WTC11 (cell line): Measurements from ENCODE around the gene IFRD2. TPM values are rescaled to one million over a fixed set of nuclear protein-coding genes. Genes with fewer than 3 reads are reported as not detected.

Source experiments
- ATAC-seq: fragments of 200-7000 bp; cut with Tn5 transposase; 2 replicates; pipeline ENCODE4 v1.10.0; 2021; ENCODE audit warnings: mild to moderate bottlenecking, moderate library complexity
- CTCF ChIA-PET: fragments of 300-600 bp; sonication (Branson Sonifier 250); formaldehyde crosslinking; loops from one replicate; lab custom pipeline; 2021; ENCODE audit warnings: antibody characterized with exemption; lab: Charles Lee
- POLR2A ChIA-PET: fragments of 350-600 bp; sonication (Branson Sonifier 250); formaldehyde crosslinking; loops from one replicate; lab custom pipeline; 2021; ENCODE audit warnings: antibody characterized with exemption; lab: Charles Lee
- DNase-seq: peaks from one replicate; pipeline ENCODE4 v3.0.0; 2021; ENCODE audit warnings: low spot score
- H3K27ac Mint-ChIP-seq: 2 replicates; pipeline ENCODE4 v1.8.0; 2021; ENCODE audit warnings: mixed read lengths
- H3K27me3 Mint-ChIP-seq: 2 replicates; pipeline ENCODE4 v1.8.0; 2021; ENCODE audit warnings: low read depth, mild to moderate bottlenecking, moderate library complexity, mixed read lengths
- H3K36me3 Mint-ChIP-seq: 2 replicates; pipeline ENCODE4 v1.8.0; 2021; ENCODE audit warnings: mixed read lengths
- H3K4me1 Mint-ChIP-seq: 2 replicates; pipeline ENCODE4 v1.8.0; 2022; ENCODE audit warnings: mixed read lengths
- H3K4me3 Mint-ChIP-seq: 2 replicates; pipeline ENCODE4 v1.8.0; 2021; ENCODE audit warnings: mild to moderate bottlenecking, moderate library complexity, mixed read lengths
- H3K9me3 Mint-ChIP-seq: 2 replicates; pipeline ENCODE4 v1.8.0; 2021; ENCODE audit warnings: mixed read lengths
- CREB1 ChIP-seq: sonication (generic); formaldehyde crosslinking; IDR thresholded peaks from 2 replicates; pipeline ENCODE4 v1.8.0; 2023; ENCODE audit warnings: mild to moderate bottlenecking, missing genetic modification reagents
- ETV6 ChIP-seq: sonication (generic); formaldehyde crosslinking; IDR thresholded peaks from 2 replicates; pipeline ENCODE4 v1.8.1; 2022; ENCODE audit warnings: mild to moderate bottlenecking, missing genetic modification reagents
- FOXJ3 ChIP-seq: sonication (generic); formaldehyde crosslinking; IDR thresholded peaks from 2 replicates; pipeline ENCODE4 v1.9.0; 2021; ENCODE audit warnings: missing genetic modification reagents, mild to moderate bottlenecking, borderline replicate concordance
- GRHL2 ChIP-seq: fragments of 250-450 bp; sonication (Bioruptor Pico); IDR thresholded peaks from 2 replicates; pipeline ENCODE4 v1.8.0; 2022; ENCODE audit warnings: mild to moderate bottlenecking, moderate library complexity; ENCODE audit not compliant: insufficient replicate concordance, severe bottlenecking
- NFE2L1 ChIP-seq: sonication (generic); formaldehyde crosslinking; IDR thresholded peaks from 2 replicates; pipeline ENCODE4 v1.8.1; 2023; ENCODE audit warnings: missing genetic modification reagents
- SMAD3 ChIP-seq: sonication (generic); formaldehyde crosslinking; IDR thresholded peaks from 2 replicates; pipeline ENCODE4 v1.8.0; 2022; ENCODE audit warnings: missing genetic modification reagents, mild to moderate bottlenecking, borderline replicate concordance
- TP53 ChIP-seq: sonication (generic); formaldehyde crosslinking; IDR thresholded peaks from 2 replicates; pipeline ENCODE4 v1.8.1; 2023; ENCODE audit warnings: mild to moderate bottlenecking, missing genetic modification reagents
- ZNF425 ChIP-seq: fragments of 250-450 bp; sonication (Bioruptor Pico); conservative IDR thresholded peaks from 2 replicates; pipeline ENCODE4 v1.9.0; 2021; ENCODE audit warnings: mild to moderate bottlenecking
- total RNA-seq: library from RNA; stranded (reverse); gene quantifications from 3 replicates; pipeline ENCODE4 v1.2.3, GENCODE V29; 2021
- TF ChIP-seq, protein P1 (sequence below): sonication (generic); formaldehyde crosslinking; IDR thresholded peaks from 2 replicates; pipeline ENCODE4 v1.8.0; 2023; ENCODE audit warnings: mild to moderate bottlenecking, missing genetic modification reagents
- TF ChIP-seq, protein P2 (sequence below): sonication (generic); formaldehyde crosslinking; IDR thresholded peaks from 2 replicates; pipeline ENCODE4 v1.8.0; 2023; ENCODE audit warnings: missing genetic modification reagents, mild to moderate bottlenecking, borderline replicate concordance
- TF ChIP-seq, protein P3 (sequence below): sonication (generic); formaldehyde crosslinking; IDR thresholded peaks from 2 replicates; pipeline ENCODE4 v1.8.1; 2022; ENCODE audit warnings: mild to moderate bottlenecking, missing genetic modification reagents, moderate library complexity, borderline replicate concordance
- TF ChIP-seq, protein P4 (sequence below): sonication (generic); formaldehyde crosslinking; conservative IDR thresholded peaks from 2 replicates; pipeline ENCODE4 v1.8.1; 2023; ENCODE audit warnings: mild to moderate bottlenecking, low read depth, missing genetic modification reagents, moderate library complexity
- TF ChIP-seq, protein P5 (sequence below): sonication (generic); formaldehyde crosslinking; IDR thresholded peaks from 2 replicates; pipeline ENCODE4 v1.8.1; 2022; ENCODE audit warnings: low read depth, missing genetic modification reagents, borderline replicate concordance
- TF ChIP-seq, protein P6 (sequence below): fragments of 250-450 bp; sonication (Bioruptor Pico); IDR thresholded peaks from 2 replicates; pipeline ENCODE4 v1.9.0; 2021; ENCODE audit warnings: mild to moderate bottlenecking

IFRD2 gene
- total RNA-seq, 1 experiment from 2014 or later, result 92.0 TPM

GRCh38 chr3:50297384-50297775, 5.2 kb upstream of the IFRD2 start (continued):
- TF ChIP-seq, protein P1, sequence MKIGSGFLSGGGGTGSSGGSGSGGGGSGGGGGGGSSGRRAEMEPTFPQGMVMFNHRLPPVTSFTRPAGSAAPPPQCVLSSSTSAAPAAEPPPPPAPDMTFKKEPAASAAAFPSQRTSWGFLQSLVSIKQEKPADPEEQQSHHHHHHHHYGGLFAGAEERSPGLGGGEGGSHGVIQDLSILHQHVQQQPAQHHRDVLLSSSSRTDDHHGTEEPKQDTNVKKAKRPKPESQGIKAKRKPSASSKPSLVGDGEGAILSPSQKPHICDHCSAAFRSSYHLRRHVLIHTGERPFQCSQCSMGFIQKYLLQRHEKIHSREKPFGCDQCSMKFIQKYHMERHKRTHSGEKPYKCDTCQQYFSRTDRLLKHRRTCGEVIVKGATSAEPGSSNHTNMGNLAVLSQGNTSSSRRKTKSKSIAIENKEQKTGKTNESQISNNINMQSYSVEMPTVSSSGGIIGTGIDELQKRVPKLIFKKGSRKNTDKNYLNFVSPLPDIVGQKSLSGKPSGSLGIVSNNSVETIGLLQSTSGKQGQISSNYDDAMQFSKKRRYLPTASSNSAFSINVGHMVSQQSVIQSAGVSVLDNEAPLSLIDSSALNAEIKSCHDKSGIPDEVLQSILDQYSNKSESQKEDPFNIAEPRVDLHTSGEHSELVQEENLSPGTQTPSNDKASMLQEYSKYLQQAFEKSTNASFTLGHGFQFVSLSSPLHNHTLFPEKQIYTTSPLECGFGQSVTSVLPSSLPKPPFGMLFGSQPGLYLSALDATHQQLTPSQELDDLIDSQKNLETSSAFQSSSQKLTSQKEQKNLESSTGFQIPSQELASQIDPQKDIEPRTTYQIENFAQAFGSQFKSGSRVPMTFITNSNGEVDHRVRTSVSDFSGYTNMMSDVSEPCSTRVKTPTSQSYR (CRISPR knock-in tag), result no peak
- TF ChIP-seq SMAD3 (CRISPR knock-in tag) (no peak), TP53 (CRISPR knock-in tag) (no peak), NFE2L1 (CRISPR knock-in tag) (no peak), CREB1 (no peak), ZNF425 (CRISPR knock-in tag) (no peak)
- TF ChIP-seq, protein P2, sequence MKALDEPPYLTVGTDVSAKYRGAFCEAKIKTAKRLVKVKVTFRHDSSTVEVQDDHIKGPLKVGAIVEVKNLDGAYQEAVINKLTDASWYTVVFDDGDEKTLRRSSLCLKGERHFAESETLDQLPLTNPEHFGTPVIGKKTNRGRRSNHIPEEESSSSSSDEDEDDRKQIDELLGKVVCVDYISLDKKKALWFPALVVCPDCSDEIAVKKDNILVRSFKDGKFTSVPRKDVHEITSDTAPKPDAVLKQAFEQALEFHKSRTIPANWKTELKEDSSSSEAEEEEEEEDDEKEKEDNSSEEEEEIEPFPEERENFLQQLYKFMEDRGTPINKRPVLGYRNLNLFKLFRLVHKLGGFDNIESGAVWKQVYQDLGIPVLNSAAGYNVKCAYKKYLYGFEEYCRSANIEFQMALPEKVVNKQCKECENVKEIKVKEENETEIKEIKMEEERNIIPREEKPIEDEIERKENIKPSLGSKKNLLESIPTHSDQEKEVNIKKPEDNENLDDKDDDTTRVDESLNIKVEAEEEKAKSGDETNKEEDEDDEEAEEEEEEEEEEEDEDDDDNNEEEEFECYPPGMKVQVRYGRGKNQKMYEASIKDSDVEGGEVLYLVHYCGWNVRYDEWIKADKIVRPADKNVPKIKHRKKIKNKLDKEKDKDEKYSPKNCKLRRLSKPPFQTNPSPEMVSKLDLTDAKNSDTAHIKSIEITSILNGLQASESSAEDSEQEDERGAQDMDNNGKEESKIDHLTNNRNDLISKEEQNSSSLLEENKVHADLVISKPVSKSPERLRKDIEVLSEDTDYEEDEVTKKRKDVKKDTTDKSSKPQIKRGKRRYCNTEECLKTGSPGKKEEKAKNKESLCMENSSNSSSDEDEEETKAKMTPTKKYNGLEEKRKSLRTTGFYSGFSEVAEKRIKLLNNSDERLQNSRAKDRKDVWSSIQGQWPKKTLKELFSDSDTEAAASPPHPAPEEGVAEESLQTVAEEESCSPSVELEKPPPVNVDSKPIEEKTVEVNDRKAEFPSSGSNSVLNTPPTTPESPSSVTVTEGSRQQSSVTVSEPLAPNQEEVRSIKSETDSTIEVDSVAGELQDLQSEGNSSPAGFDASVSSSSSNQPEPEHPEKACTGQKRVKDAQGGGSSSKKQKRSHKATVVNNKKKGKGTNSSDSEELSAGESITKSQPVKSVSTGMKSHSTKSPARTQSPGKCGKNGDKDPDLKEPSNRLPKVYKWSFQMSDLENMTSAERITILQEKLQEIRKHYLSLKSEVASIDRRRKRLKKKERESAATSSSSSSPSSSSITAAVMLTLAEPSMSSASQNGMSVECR (CRISPR knock-in tag), result no peak
- TF ChIP-seq, protein P3, sequence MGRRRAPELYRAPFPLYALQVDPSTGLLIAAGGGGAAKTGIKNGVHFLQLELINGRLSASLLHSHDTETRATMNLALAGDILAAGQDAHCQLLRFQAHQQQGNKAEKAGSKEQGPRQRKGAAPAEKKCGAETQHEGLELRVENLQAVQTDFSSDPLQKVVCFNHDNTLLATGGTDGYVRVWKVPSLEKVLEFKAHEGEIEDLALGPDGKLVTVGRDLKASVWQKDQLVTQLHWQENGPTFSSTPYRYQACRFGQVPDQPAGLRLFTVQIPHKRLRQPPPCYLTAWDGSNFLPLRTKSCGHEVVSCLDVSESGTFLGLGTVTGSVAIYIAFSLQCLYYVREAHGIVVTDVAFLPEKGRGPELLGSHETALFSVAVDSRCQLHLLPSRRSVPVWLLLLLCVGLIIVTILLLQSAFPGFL (CRISPR knock-in tag), result no peak
- TF ChIP-seq, protein P4, sequence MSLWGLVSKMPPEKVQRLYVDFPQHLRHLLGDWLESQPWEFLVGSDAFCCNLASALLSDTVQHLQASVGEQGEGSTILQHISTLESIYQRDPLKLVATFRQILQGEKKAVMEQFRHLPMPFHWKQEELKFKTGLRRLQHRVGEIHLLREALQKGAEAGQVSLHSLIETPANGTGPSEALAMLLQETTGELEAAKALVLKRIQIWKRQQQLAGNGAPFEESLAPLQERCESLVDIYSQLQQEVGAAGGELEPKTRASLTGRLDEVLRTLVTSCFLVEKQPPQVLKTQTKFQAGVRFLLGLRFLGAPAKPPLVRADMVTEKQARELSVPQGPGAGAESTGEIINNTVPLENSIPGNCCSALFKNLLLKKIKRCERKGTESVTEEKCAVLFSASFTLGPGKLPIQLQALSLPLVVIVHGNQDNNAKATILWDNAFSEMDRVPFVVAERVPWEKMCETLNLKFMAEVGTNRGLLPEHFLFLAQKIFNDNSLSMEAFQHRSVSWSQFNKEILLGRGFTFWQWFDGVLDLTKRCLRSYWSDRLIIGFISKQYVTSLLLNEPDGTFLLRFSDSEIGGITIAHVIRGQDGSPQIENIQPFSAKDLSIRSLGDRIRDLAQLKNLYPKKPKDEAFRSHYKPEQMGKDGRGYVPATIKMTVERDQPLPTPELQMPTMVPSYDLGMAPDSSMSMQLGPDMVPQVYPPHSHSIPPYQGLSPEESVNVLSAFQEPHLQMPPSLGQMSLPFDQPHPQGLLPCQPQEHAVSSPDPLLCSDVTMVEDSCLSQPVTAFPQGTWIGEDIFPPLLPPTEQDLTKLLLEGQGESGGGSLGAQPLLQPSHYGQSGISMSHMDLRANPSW (CRISPR knock-in tag), result no peak

DNA sequence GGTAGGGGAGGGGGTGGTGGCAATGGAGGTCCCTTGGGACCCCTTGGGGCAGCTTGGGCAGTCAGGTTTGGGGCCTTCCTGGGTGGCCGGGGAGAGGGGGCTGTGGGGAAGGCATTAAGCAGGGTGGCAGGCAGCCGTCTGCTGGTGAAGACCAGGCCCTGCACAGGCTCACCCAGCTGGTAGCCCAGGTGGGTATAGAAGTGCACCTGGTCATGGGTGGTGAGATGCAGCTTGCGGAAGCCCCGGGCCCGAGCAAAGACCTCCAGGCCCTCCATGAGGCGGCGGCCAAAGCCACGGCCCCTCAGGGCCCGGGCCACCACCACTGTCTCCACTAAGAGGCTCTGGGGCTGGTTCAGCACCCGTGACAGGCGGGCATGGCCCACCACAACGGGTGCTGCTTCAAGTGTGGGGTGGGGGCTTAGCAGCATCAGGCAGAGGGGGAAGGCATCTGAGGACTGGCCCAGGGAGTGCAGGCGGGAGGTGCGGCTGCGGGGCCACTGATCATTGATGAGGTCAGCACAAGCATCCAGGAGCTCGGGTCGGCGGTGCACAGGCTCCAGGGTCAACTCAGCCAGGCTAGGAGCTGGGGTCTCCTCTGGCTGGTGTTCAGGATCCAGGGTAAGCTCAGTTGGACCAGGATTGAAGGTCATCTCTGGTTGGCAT, 4.6 kb upstream of the IFRD2 start:
- Mint-ChIP-seq H3K27ac (no peak overlapping the region), H3K4me3 (no peak overlapping the region)

More for the DNA sequence above, 4.6 kb upstream of the IFRD2 start:
- TF ChIP-seq, protein P5, sequence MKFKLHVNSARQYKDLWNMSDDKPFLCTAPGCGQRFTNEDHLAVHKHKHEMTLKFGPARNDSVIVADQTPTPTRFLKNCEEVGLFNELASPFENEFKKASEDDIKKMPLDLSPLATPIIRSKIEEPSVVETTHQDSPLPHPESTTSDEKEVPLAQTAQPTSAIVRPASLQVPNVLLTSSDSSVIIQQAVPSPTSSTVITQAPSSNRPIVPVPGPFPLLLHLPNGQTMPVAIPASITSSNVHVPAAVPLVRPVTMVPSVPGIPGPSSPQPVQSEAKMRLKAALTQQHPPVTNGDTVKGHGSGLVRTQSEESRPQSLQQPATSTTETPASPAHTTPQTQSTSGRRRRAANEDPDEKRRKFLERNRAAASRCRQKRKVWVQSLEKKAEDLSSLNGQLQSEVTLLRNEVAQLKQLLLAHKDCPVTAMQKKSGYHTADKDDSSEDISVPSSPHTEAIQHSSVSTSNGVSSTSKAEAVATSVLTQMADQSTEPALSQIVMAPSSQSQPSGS (CRISPR knock-in tag), result no peak
- TF ChIP-seq FOXJ3, result no peak
- no peak for TF ChIP-seq GRHL2 (CRISPR knock-in tag)
- no peak for TF ChIP-seq ETV6
- TF ChIP-seq, protein P6, sequence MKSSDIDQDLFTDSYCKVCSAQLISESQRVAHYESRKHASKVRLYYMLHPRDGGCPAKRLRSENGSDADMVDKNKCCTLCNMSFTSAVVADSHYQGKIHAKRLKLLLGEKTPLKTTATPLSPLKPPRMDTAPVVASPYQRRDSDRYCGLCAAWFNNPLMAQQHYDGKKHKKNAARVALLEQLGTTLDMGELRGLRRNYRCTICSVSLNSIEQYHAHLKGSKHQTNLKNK (CRISPR knock-in tag), result no peak
- Mint-ChIP-seq H3K27me3 (no peaks in the 10 kb centered on the region; the same call in 1 of the 2 replicates), H3K4me1 (peaks cover 18% of the 10 kb centered on the region), H3K36me3 (no peaks in the 10 kb centered on the region), H3K9me3 (no peaks in the 10 kb centered on the region)
- no peak for ATAC-seq
- ChIA-PET POLR2A (no interaction called here), CTCF (interaction anchor here (0.7 to 1.3 kb wide), 2 partner anchors 37 to 50 kb away, joined by 3 to 5 read pairs; no protein-coding TSS in a partner anchor)
- DNase-seq, result no peak
